Measurements from ENCODE around the gene RTL3. TPM values are rescaled to one million over a fixed set of nuclear protein-coding genes. Genes with fewer than 3 reads are reported as not detected.

The RTL3 gene
- total RNA-seq, 2 donors from 2014 or later, result not detected

DNA sequence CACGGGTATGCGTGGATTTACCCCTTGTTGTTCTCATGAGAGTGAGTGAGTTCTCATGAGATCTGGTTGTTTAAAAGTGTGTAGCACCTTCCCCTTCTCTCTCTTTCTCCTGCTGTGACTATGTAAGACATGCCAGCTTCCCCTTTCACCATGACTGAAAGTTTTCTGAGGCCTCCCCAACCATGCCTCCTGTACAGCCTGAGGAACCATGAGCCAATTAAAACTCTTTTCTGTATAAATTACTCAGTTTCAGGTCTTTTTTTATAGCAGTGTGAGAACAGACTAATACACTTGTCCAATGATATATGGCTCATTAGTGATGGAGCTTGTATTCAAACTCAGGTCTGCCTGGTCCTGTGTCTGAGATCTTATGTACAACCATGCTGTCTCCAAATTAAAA is 28.5 kb upstream of the RTL3 start:
- Mint-ChIP-seq H3K27ac (no peak overlapping the region), H3K4me1 (no peaks in the 10 kb centered on the region), H3K36me3 (ENCODE audit: low read depth) (no peaks in the 10 kb centered on the region), H3K9me3 (peaks cover 53% of the 10 kb centered on the region), H3K4me3 (no peak overlapping the region), H3K27me3 (ENCODE audit: insufficient read depth) (no peaks in the 10 kb centered on the region)
- Histone ChIP-seq H3K9me3 (ENCODE audit: control insufficient read depth, low read length) (no peaks in the 10 kb centered on the region), H3K27me3 (ENCODE audit: control insufficient read depth, insufficient read depth, low read length, poor library complexity, severe bottlenecking) (no peaks in the 10 kb centered on the region), H3K27ac (ENCODE audit: low read depth, low read length) (no peak overlapping the region), H3K9ac (ENCODE audit: extremely low read depth, low read length, poor library complexity, severe bottlenecking) (no peak overlapping the region), H3K4me1 (ENCODE audit: control insufficient read depth, insufficient read depth, low read length) (no peaks in the 10 kb centered on the region), H3K4me3 (ENCODE audit: low read length) (no peak overlapping the region), H3K36me3 (ENCODE audit: control insufficient read depth, insufficient read depth, low read length) (no peaks in the 10 kb centered on the region)
- no peak for DNase-seq
- 80% methylated on average over 2 of the region's 2 CpGs; no CpG with 5 or more reads in 1 of the 2 experiments for WGBS, 2 experiments (ENCODE audit: insufficient coverage in 1 of 2, insufficient read length in 1 of 2)
- TF ChIP-seq, protein P1, sequence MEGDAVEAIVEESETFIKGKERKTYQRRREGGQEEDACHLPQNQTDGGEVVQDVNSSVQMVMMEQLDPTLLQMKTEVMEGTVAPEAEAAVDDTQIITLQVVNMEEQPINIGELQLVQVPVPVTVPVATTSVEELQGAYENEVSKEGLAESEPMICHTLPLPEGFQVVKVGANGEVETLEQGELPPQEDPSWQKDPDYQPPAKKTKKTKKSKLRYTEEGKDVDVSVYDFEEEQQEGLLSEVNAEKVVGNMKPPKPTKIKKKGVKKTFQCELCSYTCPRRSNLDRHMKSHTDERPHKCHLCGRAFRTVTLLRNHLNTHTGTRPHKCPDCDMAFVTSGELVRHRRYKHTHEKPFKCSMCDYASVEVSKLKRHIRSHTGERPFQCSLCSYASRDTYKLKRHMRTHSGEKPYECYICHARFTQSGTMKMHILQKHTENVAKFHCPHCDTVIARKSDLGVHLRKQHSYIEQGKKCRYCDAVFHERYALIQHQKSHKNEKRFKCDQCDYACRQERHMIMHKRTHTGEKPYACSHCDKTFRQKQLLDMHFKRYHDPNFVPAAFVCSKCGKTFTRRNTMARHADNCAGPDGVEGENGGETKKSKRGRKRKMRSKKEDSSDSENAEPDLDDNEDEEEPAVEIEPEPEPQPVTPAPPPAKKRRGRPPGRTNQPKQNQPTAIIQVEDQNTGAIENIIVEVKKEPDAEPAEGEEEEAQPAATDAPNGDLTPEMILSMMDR (conservative IDR thresholded peaks at IDR 0.05), result no peak

- H3K4me3 ChIP-seq (ENCODE audit: low read length), result no peak overlapping the region
- H3K4me1 ChIP-seq (ENCODE audit: control insufficient read depth, insufficient read depth, low read length), result no peaks in the 10 kb centered on the region
- no peak overlapping the region for H3K4me3 Mint-ChIP-seq
- no peaks in the 10 kb centered on the region for H3K27me3 ChIP-seq (ENCODE audit: control insufficient read depth, insufficient read depth, low read length, poor library complexity, severe bottlenecking)
- H3K27ac ChIP-seq (ENCODE audit: low read depth, low read length), result no peak overlapping the region
- no peak overlapping the region for H3K27ac Mint-ChIP-seq
- no peaks in the 10 kb centered on the region for H3K36me3 Mint-ChIP-seq (ENCODE audit: low read depth)
- TF ChIP-seq, protein P1 (conservative IDR thresholded peaks at IDR 0.05), result no peak
- DNase-seq, result no peak
- no peaks in the 10 kb centered on the region for H3K27me3 Mint-ChIP-seq (ENCODE audit: insufficient read depth)
- H3K9ac ChIP-seq (ENCODE audit: extremely low read depth, low read length, poor library complexity, severe bottlenecking), result no peak overlapping the region
- no peaks in the 10 kb centered on the region for H3K36me3 ChIP-seq (ENCODE audit: control insufficient read depth, insufficient read depth, low read length)
- peaks cover 54% of the 10 kb centered on the region for H3K9me3 Mint-ChIP-seq
- no peaks in the 10 kb centered on the region for H3K9me3 ChIP-seq (ENCODE audit: control insufficient read depth, low read length)
- no peaks in the 10 kb centered on the region for H3K4me1 Mint-ChIP-seq
Observed at GRCh38 chrX:78673246-78673645, 14.1 kb upstream of the RTL3 start.

GRCh38 chrX:78665342-78665741 is 6.2 kb upstream of the RTL3 start:
- Histone ChIP-seq H3K27ac (ENCODE audit: low read depth, low read length) (no peak overlapping the region), H3K9me3 (ENCODE audit: control insufficient read depth, low read length) (no peaks in the 10 kb centered on the region), H3K4me1 (ENCODE audit: control insufficient read depth, insufficient read depth, low read length) (no peaks in the 10 kb centered on the region), H3K27me3 (ENCODE audit: control insufficient read depth, insufficient read depth, low read length, poor library complexity, severe bottlenecking) (no peaks in the 10 kb centered on the region), H3K9ac (ENCODE audit: extremely low read depth, low read length, poor library complexity, severe bottlenecking) (no peak overlapping the region), H3K36me3 (ENCODE audit: control insufficient read depth, insufficient read depth, low read length) (no peaks in the 10 kb centered on the region), H3K4me3 (ENCODE audit: low read length) (no peak overlapping the region)
- Mint-ChIP-seq H3K4me1 (no peaks in the 10 kb centered on the region), H3K9me3 (peaks cover 43% of the 10 kb centered on the region), H3K36me3 (ENCODE audit: low read depth) (no peaks in the 10 kb centered on the region), H3K4me3 (no peak overlapping the region), H3K27me3 (ENCODE audit: insufficient read depth) (no peaks in the 10 kb centered on the region), H3K27ac (no peak overlapping the region)
- DNase-seq, result no peak
- TF ChIP-seq, protein P1 (conservative IDR thresholded peaks at IDR 0.05), result no peak

Measured in endodermal cell (in vitro differentiated cells).